Endothelial cell of umbilical vein (primary cell): ENCODE data around the gene REEP1. TPM values are rescaled to one million over a fixed set of nuclear protein-coding genes. Genes with fewer than 3 reads are reported as not detected.

ENCODE experiments used
- BruUV-seq: library from RNA; stranded (reverse); fragments of 400-500 nt; replicated peaks from 2 replicates; lab custom pipeline; 2021; lab: Mats Ljungman, UMichigan
- CTCF ChIA-PET: fragments of 300-600, 350-600 bp; sonication (Branson Sonifier 250); formaldehyde crosslinking; loops from one replicate; lab custom pipeline; 2021; ENCODE audit warnings: antibody characterized with exemption, inconsistent platforms; lab: Charles Lee
- POLR2A ChIA-PET: fragments of 300-600, 350-600 bp; sonication (Branson Sonifier 250); formaldehyde crosslinking; loops from one replicate; lab custom pipeline; 2021; ENCODE audit warnings: antibody characterized with exemption, inconsistent platforms; lab: Charles Lee
- DNase-seq: peaks from one replicate; pipeline ENCODE4 v3.0.0-alpha.2; 2011; ENCODE audit warnings: low read depth, low spot score
- FAIRE-seq: peaks from 2 replicates; lab custom pipeline; 2011; peaks lifted over from hg19 to GRCh38; lab: Jason Lieb, UNC
- H2AFZ ChIP-seq: 2 replicates; pipeline ENCODE4 v1.6.0; 2012; ENCODE audit warnings: low read depth, low read length, control low read depth, inconsistent platforms
- H3K27ac ChIP-seq: 2 replicates; pipeline ENCODE4 v1.5.1; 2011; ENCODE audit warnings: low read depth, mild to moderate bottlenecking, control low read depth, low read length, moderate library complexity; ENCODE audit not compliant: insufficient read depth
- H3K27me3 ChIP-seq, 2 experiments: 2 replicates each; pipeline versions ENCODE4 v1.6.0 to v1.6.1; 2011; ENCODE audit warnings: low read length in 2 of 2, mixed read lengths in 1 of 2; ENCODE audit not compliant: control insufficient read depth in 2 of 2, insufficient read depth in 2 of 2
- H3K36me3 ChIP-seq, 2 experiments: 2 replicates in 1 of 2; 3 replicates in 1 of 2; pipeline ENCODE4 v1.5.1; 2011; ENCODE audit warnings: low read length in 2 of 2, mild to moderate bottlenecking in 1 of 2, moderate library complexity in 1 of 2; ENCODE audit not compliant: control insufficient read depth in 2 of 2, insufficient read depth in 2 of 2; ENCODE audit errors: extremely low read depth in 1 of 2
- H3K4me1 ChIP-seq: 3 replicates; pipeline ENCODE4 v1.5.1; 2011; ENCODE audit warnings: mild to moderate bottlenecking, low read length; ENCODE audit not compliant: control insufficient read depth, insufficient read depth; ENCODE audit errors: extremely low read depth
- H3K4me2 ChIP-seq: 2 replicates; pipeline ENCODE4 v1.6.1; 2011; ENCODE audit warnings: low read length, control low read depth, mixed read lengths; ENCODE audit not compliant: insufficient read depth
- H3K4me3 ChIP-seq, 3 experiments: fragments of 200-600 bp in 1 of 3; sonication (generic), shearing (Covaris generic) in 1 of 3; replicated peaks in 1 of 3; 2 replicates each; pipeline ENCODE4 v1.5.1; 2011 to 2016; ENCODE audit warnings: control low read depth in 3 of 3, low read length in 3 of 3, mild to moderate bottlenecking in 2 of 3, inconsistent platforms in 1 of 3, low read depth in 1 of 3, moderate library complexity in 1 of 3; ENCODE audit not compliant: insufficient read depth in 1 of 3
- H3K79me2 ChIP-seq: 2 replicates; pipeline ENCODE4 v1.6.0; 2012; ENCODE audit warnings: low read length, inconsistent platforms; ENCODE audit not compliant: control insufficient read depth, insufficient read depth
- H3K9ac ChIP-seq: replicated peaks from 2 replicates; pipeline ENCODE3; 2011; ENCODE audit warnings: low read length, control low read depth; ENCODE audit not compliant: insufficient read depth; ENCODE audit errors: extremely low read depth
- H3K9me1 ChIP-seq: replicated peaks from 3 replicates; pipeline ENCODE4 v1.6.0; 2011; ENCODE audit warnings: mild to moderate bottlenecking, low read length; ENCODE audit not compliant: control insufficient read depth, insufficient read depth; ENCODE audit errors: extremely low read depth
- H3K9me3 ChIP-seq: replicated peaks from 2 replicates; pipeline ENCODE4 v1.5.1; 2012; ENCODE audit warnings: low read length, inconsistent platforms; ENCODE audit not compliant: control insufficient read depth, insufficient read depth
- H4K20me1 ChIP-seq: replicated peaks from 2 replicates; pipeline ENCODE3; 2011; ENCODE audit warnings: mild to moderate bottlenecking, low read length; ENCODE audit not compliant: control insufficient read depth, insufficient read depth; ENCODE audit errors: extremely low read depth
- CTCF ChIP-seq, 2 donors: IDR thresholded peaks; 1 replicate in 1 of 2; 2 replicates in 1 of 2; pipeline ENCODE4 v1.5.1; 2011; ENCODE audit warnings: low read length in 2 of 2, mild to moderate bottlenecking in 2 of 2, moderate library complexity in 2 of 2, control low read depth in 1 of 2, inconsistent platforms in 1 of 2, low read depth in 1 of 2; ENCODE audit not compliant: insufficient read depth in 1 of 2; ENCODE audit errors: extremely low read depth in 1 of 2
- EZH2 ChIP-seq: IDR thresholded peaks from 2 replicates; pipeline ENCODE4 v1.6.1; 2012; ENCODE audit warnings: borderline replicate concordance, low read depth, mild to moderate bottlenecking, moderate library complexity, low read length, inconsistent platforms; ENCODE audit not compliant: severe bottlenecking
- FOS ChIP-seq: IDR thresholded peaks from 2 replicates; pipeline ENCODE4 v1.6.1; 2011; ENCODE audit warnings: mild to moderate bottlenecking, low read length, moderate library complexity, borderline replicate concordance; ENCODE audit not compliant: insufficient read depth
- GATA2 ChIP-seq: IDR thresholded peaks from 2 replicates; pipeline ENCODE4 v1.7.0; 2011; ENCODE audit warnings: low read depth, mild to moderate bottlenecking, moderate library complexity, mixed read lengths, low read length; ENCODE audit not compliant: insufficient read length, insufficient read depth
- JUN ChIP-seq: IDR thresholded peaks from 2 replicates; pipeline ENCODE4 v1.6.1; 2011; ENCODE audit warnings: borderline replicate concordance, low read depth; ENCODE audit not compliant: insufficient read length, insufficient read depth
- MAX ChIP-seq: IDR thresholded peaks from 2 replicates; pipeline ENCODE4 v1.6.1; 2011; ENCODE audit not compliant: insufficient read depth, insufficient read length
- MYC ChIP-seq: IDR thresholded peaks from one replicate; pipeline ENCODE4 v1.6.1; 2011; ENCODE audit warnings: mild to moderate bottlenecking, low read depth, low read length
- POLR2A ChIP-seq: IDR thresholded peaks from 2 replicates; pipeline ENCODE4 v1.6.1; 2012; ENCODE audit warnings: low read depth, mild to moderate bottlenecking, control low read depth, low read length
- POLR2AphosphoS5 ChIP-seq: IDR thresholded peaks from 2 replicates; pipeline ENCODE4 v1.6.1; 2012; ENCODE audit warnings: low read depth, mild to moderate bottlenecking, control low read depth, low read length, moderate library complexity; ENCODE audit not compliant: insufficient read depth
- dilution Hi-C: fragments of 300-500 bp; cut with MboI; formaldehyde crosslinking; loops from one replicate; pipeline ENCODE4 v1.15.0; 2019; ENCODE audit warnings: low sequenced_read_pairs; ENCODE audit not compliant: extremely low pct_ligation_motif_present
- intact Hi-C: fragments of 100-400 bp; cut with micrococcal nuclease; formaldehyde crosslinking; loops from one replicate; pipeline ENCODE4 v1.10.0; 2022
- polyA plus RNA-seq, 4 experiments: library from polyadenylated mRNA; depleted of rRNA in 3 of 4; stranded (reverse) in 3 of 4; unstranded in 1 of 4; fragments of >200 nt; gene quantifications; 2 replicates each; pipeline versions ENCODE4 v1.2.1 to v1.2.3, GENCODE V29; 2011 to 2012; ENCODE audit warnings: missing spikeins in 1 of 4
- total RNA-seq: library from RNA; stranded (reverse); gene quantifications from 2 replicates; pipeline ENCODE4 v1.2.3, GENCODE V29; 2021

The REEP1 gene
- total and polyA plus RNA-seq, 2 donors (not counting 3 experiments of a cell fraction or from before 2014, with no cell fraction given), result 0.11 to 0.53 TPM

DNA sequence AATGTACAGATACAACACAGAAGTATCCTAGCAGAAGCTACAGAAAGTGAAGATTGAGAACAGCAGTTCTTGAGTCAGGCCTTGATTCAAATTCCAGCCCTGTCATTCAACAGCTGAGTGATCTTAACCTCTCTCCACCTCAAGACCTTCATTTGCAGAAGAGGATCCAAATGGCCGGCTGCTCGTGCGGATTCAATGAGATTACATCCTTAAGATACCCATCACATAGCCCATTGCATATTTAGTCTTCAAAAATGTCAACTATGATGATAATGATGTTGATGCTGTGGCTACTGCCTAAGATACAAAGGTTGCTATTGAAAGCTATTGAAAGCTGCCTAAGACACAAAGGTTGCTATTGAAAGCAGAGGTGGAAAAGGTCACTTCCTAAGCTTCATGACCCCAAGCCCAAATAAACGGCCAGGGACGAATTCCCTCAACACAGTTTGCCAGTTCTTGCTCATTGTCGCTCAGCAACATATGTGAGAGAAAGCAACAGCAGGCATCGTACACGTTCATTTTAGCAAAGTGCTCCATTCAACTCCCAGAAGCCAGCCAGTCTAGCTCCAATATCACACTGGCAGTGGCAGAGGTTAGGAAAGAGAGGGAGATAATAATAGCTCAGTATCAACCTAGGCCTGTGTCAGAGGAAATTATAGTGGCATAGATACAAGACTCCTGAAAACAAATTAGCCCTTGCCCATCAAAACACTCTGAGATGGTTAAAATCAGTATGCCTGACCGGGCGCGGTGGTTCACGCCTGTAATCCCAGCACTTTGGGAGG, 102.0 kb downstream of the REEP1 start:
- CTCF ChIA-PET, result interaction anchor here (1.2 kb wide), 1 partner anchor 15 kb away, joined by 6 read pairs; no protein-coding TSS in a partner anchor
- no peak for FAIRE-seq

More for the DNA sequence above, 102.0 kb downstream of the REEP1 start:
- no peaks in the 10 kb centered on the region for H3K36me3 ChIP-seq
- no peaks in the 10 kb centered on the region for H3K9me1 ChIP-seq
- H3K4me2 ChIP-seq, result no peak overlapping the region
- intact Hi-C loops (no loop called here), dilution Hi-C loops (no loop called here)
- DNase-seq, result no peak
- H3K27me3 ChIP-seq, result peaks cover 0 to 3% of the 10 kb centered on the region in 2 experiments
- no peaks in the 10 kb centered on the region for H4K20me1 ChIP-seq
- H3K9me3 ChIP-seq, result no peaks in the 10 kb centered on the region
- H3K4me3 ChIP-seq, result no peak overlapping the region
- no peak overlapping the region for H3K27ac ChIP-seq
- H2AFZ ChIP-seq, result no peak overlapping the region
- H3K4me1 ChIP-seq, result no peaks in the 10 kb centered on the region
- BruUV-seq, result no TSS peak
- no peak overlapping the region for H3K9ac ChIP-seq
- TF ChIP-seq FOS, result no peak
- TF ChIP-seq JUN, result no peak
- TF ChIP-seq CTCF (IDR thresholded peaks at IDR 0.05; ENCODE audit: extremely low read depth in 1 of 2, insufficient read depth in 1 of 2, low read depth in 1 of 2, low read length in 2 of 2), result no peak
- TF ChIP-seq GATA2, result no peak
- no peak for TF ChIP-seq MAX
- TF ChIP-seq EZH2, result no peak
- no peak for TF ChIP-seq MYC
- no peak for TF ChIP-seq POLR2A
- no peak for TF ChIP-seq POLR2AphosphoS5
- H3K79me2 ChIP-seq, result no peaks in the 10 kb centered on the region
- POLR2A ChIA-PET, result no interaction called here
